H9 (cell line): ENCODE results near the gene MED15. TPM values are rescaled to one million over a fixed set of nuclear protein-coding genes. Genes with fewer than 3 reads are reported as not detected.

ENCODE experiments used
- DNase-seq: peaks from one replicate; pipeline ENCODE4 v3.0.0-alpha.2; 2017
- H2AFZ ChIP-seq: one replicate; pipeline ENCODE4 v1.6.1; 2013; ENCODE audit warnings: mild to moderate bottlenecking, low read length, control low read depth, moderate library complexity
- H2AK5ac ChIP-seq: 2 replicates; pipeline ENCODE4 v1.6.1; 2013; ENCODE audit warnings: low read length, control low read depth, mixed read lengths; ENCODE audit not compliant: insufficient read length
- H2BK120ac ChIP-seq: one replicate; pipeline ENCODE4 v1.6.1; 2013; ENCODE audit warnings: low read depth, mild to moderate bottlenecking, low read length, control low read depth, inconsistent platforms; ENCODE audit not compliant: poor library complexity, severe bottlenecking
- H2BK12ac ChIP-seq: 2 replicates; pipeline ENCODE4 v1.6.1; 2013; ENCODE audit warnings: low read length, control low read depth, mixed read lengths, low read depth; ENCODE audit not compliant: insufficient read length
- H2BK15ac ChIP-seq: 2 replicates; pipeline ENCODE4 v1.6.1; 2013; ENCODE audit warnings: low read depth, low read length, control low read depth
- H2BK20ac ChIP-seq: one replicate; pipeline ENCODE4 v1.6.1; 2013; ENCODE audit warnings: low read depth, mild to moderate bottlenecking, low read length, control low read depth, inconsistent platforms; ENCODE audit not compliant: poor library complexity, severe bottlenecking
- H2BK5ac ChIP-seq: 2 replicates; pipeline ENCODE4 v1.6.1; 2013; ENCODE audit warnings: low read length, control low read depth, mixed read lengths; ENCODE audit not compliant: insufficient read length
- H3K14ac ChIP-seq: 2 replicates; pipeline ENCODE4 v1.6.1; 2013; ENCODE audit warnings: low read length, control low read depth; ENCODE audit not compliant: insufficient read depth
- H3K18ac ChIP-seq: 2 replicates; pipeline ENCODE4 v1.6.1; 2013; ENCODE audit warnings: low read depth, mild to moderate bottlenecking, mixed read lengths, low read length, control low read depth; ENCODE audit not compliant: insufficient read length
- H3K23ac ChIP-seq: 2 replicates; pipeline ENCODE4 v1.6.1; 2013; ENCODE audit warnings: low read length, control low read depth, mixed read lengths, low read depth; ENCODE audit not compliant: insufficient read length
- H3K23me2 ChIP-seq: 2 replicates; pipeline ENCODE4 v1.6.1; 2013; ENCODE audit warnings: low read depth, mild to moderate bottlenecking, mixed read lengths, low read length, control low read depth; ENCODE audit not compliant: insufficient read length, poor library complexity, severe bottlenecking
- H3K27ac ChIP-seq: 2 replicates; pipeline ENCODE4 v1.5.1; 2013; ENCODE audit warnings: low read length, control low read depth, mixed read lengths, low read depth; ENCODE audit not compliant: insufficient read length
- H3K27me3 ChIP-seq: 2 replicates; pipeline ENCODE4 v1.6.1; 2013; ENCODE audit warnings: low read length, control low read depth, inconsistent platforms; ENCODE audit not compliant: insufficient read depth
- H3K4ac ChIP-seq: 2 replicates; pipeline ENCODE4 v1.6.1; 2013; ENCODE audit warnings: low read depth, mild to moderate bottlenecking, control low read depth, inconsistent platforms, low read length, moderate library complexity
- H3K4me1 ChIP-seq: 2 replicates; pipeline ENCODE4 v1.6.1; 2013; ENCODE audit warnings: low read length, control low read depth, inconsistent platforms; ENCODE audit not compliant: insufficient read depth
- H3K4me2 ChIP-seq: 2 replicates; pipeline ENCODE4 v1.6.1; 2013; ENCODE audit warnings: low read length, control low read depth, mixed read lengths; ENCODE audit not compliant: insufficient read length, insufficient read depth
- H3K56ac ChIP-seq: 2 replicates; pipeline ENCODE4 v1.6.1; 2013; ENCODE audit warnings: low read depth, mild to moderate bottlenecking, mixed read lengths, low read length, control low read depth; ENCODE audit not compliant: insufficient read length
- H3K79me1 ChIP-seq: 2 replicates; pipeline ENCODE4 v1.6.1; 2013; ENCODE audit warnings: low read depth, mild to moderate bottlenecking, moderate library complexity, low read length, control low read depth, inconsistent platforms; ENCODE audit not compliant: insufficient read depth, poor library complexity, severe bottlenecking
- H3K79me2 ChIP-seq: 2 replicates; pipeline ENCODE4 v1.6.1; 2013; ENCODE audit warnings: low read length, control low read depth, inconsistent platforms; ENCODE audit not compliant: insufficient read depth
- H3K9ac ChIP-seq: 2 replicates; pipeline ENCODE4 v1.6.1; 2013; ENCODE audit warnings: low read length, control low read depth, mixed read lengths; ENCODE audit not compliant: insufficient read length; ENCODE audit errors: extremely low read depth
- H3K9me3 ChIP-seq: one replicate; pipeline ENCODE4 v1.6.1; 2013; ENCODE audit warnings: low read depth, low read length, inconsistent platforms; ENCODE audit not compliant: control insufficient read depth
- H3T11ph ChIP-seq: one replicate; pipeline ENCODE4 v1.6.1; 2013; ENCODE audit warnings: mild to moderate bottlenecking, low read length, control low read depth, inconsistent platforms
- H4K20me1 ChIP-seq: one replicate; pipeline ENCODE4 v1.6.1; 2013; ENCODE audit not compliant: control insufficient read depth, insufficient read length, insufficient read depth
- H4K5ac ChIP-seq: 2 replicates; pipeline ENCODE4 v1.6.1; 2013; ENCODE audit warnings: low read depth, mild to moderate bottlenecking, mixed read lengths, low read length, control low read depth; ENCODE audit not compliant: insufficient read length
- H4K8ac ChIP-seq: replicated peaks from 2 replicates; pipeline ENCODE4 v1.6.1; 2013; ENCODE audit warnings: low read length, control low read depth, mixed read lengths, low read depth; ENCODE audit not compliant: insufficient read length
- H4K91ac ChIP-seq: 2 replicates; pipeline ENCODE4 v1.6.1; 2013; ENCODE audit warnings: low read depth, mild to moderate bottlenecking, moderate library complexity, mixed read lengths, low read length, control low read depth; ENCODE audit not compliant: insufficient read length
- H3K27ac Mint-ChIP-seq, 3 experiments: 2 replicates in 2 of 3; 3 replicates in 1 of 3; pipeline ENCODE4 v1.8.0; 2020 to 2021; ENCODE audit warnings: mixed read lengths in 3 of 3, mild to moderate bottlenecking in 1 of 3, moderate library complexity in 1 of 3
- H3K27me3 Mint-ChIP-seq: 2 replicates; pipeline ENCODE4 v1.8.0; 2021; ENCODE audit warnings: low read depth, mild to moderate bottlenecking, moderate library complexity, mixed read lengths
- H3K36me3 Mint-ChIP-seq, 3 experiments: 2 replicates in 2 of 3; 3 replicates in 1 of 3; pipeline ENCODE4 v1.8.0; 2020 to 2021; ENCODE audit warnings: low read depth in 3 of 3, mixed read lengths in 3 of 3; ENCODE audit not compliant: insufficient read depth in 1 of 3
- H3K4me1 Mint-ChIP-seq, 2 experiments: 2 replicates each; pipeline ENCODE4 v1.8.0; 2020; ENCODE audit warnings: mixed read lengths in 2 of 2
- H3K4me3 Mint-ChIP-seq, 2 experiments: 2 replicates in 1 of 2; 3 replicates in 1 of 2; pipeline ENCODE4 v1.8.0; 2020 to 2021; ENCODE audit warnings: mild to moderate bottlenecking in 2 of 2, mixed read lengths in 2 of 2, moderate library complexity in 1 of 2
- H3K9me3 Mint-ChIP-seq, 2 experiments: 2 replicates in 1 of 2; 3 replicates in 1 of 2; pipeline ENCODE4 v1.8.0; 2020; ENCODE audit warnings: mild to moderate bottlenecking in 2 of 2, mixed read lengths in 2 of 2, moderate library complexity in 1 of 2
- WGBS: extraction: QIAGEN DNeasy Blood & Tissue Kit; methylation state at CpG from one replicate; pipeline ENCODE4 v1.1.7; 2013; ENCODE audit warnings: missing lambda C conversion rate, low lambda C conversion rate, mixed read lengths; ENCODE audit not compliant: insufficient read length; ENCODE audit errors: extremely low coverage; 5-methylcytosine and 5-hydroxymethylcytosine counted together
- total RNA-seq: library from RNA; stranded (reverse); gene quantifications from 2 replicates; pipeline ENCODE4 v1.2.1, GENCODE V29; 2021
- TF ChIP-seq, protein P1 (sequence below): fragments of 200-600 bp; sonication (generic); conservative IDR thresholded peaks from 3 replicates; pipeline ENCODE4 v1.8.0; 2021; ENCODE audit warnings: antibody characterized with exemption, mild to moderate bottlenecking

MED15 gene
- total RNA-seq, 1 experiment from 2014 or later = 47.4 TPM

DNA sequence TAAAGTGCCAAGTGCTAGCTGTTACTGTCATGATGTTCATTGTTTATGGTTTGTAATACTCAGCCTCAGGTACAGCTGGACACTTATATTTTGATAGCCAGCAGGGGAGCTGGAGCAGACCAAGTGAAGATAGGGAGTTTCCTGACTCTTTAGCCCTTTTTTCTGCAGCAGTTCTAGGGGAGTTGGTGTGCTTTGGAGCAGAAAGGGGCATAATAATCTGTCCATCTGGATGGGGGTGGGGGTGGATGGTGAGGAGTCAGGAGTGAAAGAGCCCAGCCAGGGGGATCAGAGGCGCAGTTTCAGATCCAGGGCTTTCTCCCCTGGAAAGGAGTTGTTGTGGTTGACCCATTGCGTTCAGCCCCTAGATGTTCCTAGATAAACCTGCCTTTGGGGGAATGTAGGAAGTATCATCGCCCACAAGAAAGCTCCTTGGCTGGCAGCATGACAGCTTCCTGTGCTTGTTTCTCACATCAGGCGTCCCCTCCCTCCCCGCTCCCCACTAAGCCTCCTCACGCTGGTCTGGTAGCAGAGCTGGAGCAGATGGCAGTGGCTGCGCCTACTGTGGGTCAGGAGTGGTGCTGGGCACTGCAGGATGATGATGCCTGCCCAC, 41.9 kb downstream of the MED15 start:
- H3K4me3 Mint-ChIP-seq = no peak overlapping the region
- WGBS = no CpG with 5 or more reads among the region's 7 CpGs
- Histone ChIP-seq H3K18ac (no peak overlapping the region), H3K23me2 (no peaks in the 10 kb centered on the region), H2AFZ (no peak overlapping the region), H2BK5ac (no peak overlapping the region), H4K8ac (no peak overlapping the region), H2BK120ac (no peak overlapping the region), H4K20me1 (peaks cover 2% of the 10 kb centered on the region), H3K4ac (no peak overlapping the region), H4K5ac (no peak overlapping the region), H3K56ac (no peak overlapping the region), H3K9me3 (no peaks in the 10 kb centered on the region), H3K9ac (no peak overlapping the region), H3K4me2 (no peak overlapping the region), H3T11ph (no peak overlapping the region), H3K27ac (no peak overlapping the region), H2BK15ac (no peak overlapping the region), H2BK20ac (no peak overlapping the region), H2BK12ac (no peak overlapping the region), H3K79me2 (no peaks in the 10 kb centered on the region), H3K79me1 (peaks cover 2% of the 10 kb centered on the region), H4K91ac (no peak overlapping the region), H3K4me1 (0 out of 2 replicates have a peak, but pooled peaks cover 2% of the 10 kb centered on the region), H3K27me3 (no peaks in the 10 kb centered on the region), H3K14ac (no peak overlapping the region), H2AK5ac (no peak overlapping the region), H3K23ac (no peak overlapping the region)
- H3K36me3 Mint-ChIP-seq = peaks cover 9 to 32% (median 19%) of the 10 kb centered on the region in 3 experiments; a peak in 5 of 7 replicates
- H3K27me3 Mint-ChIP-seq = no peaks in the 10 kb centered on the region
- peaks cover 26 to 36% of the 10 kb centered on the region in 2 experiments for H3K4me1 Mint-ChIP-seq
- DNase-seq = no peak
- peak overlapping the region; percentile 2 to 62 (median 54); a peak in 4 of 7 replicates for H3K27ac Mint-ChIP-seq
- H3K9me3 Mint-ChIP-seq = no peaks in the 10 kb centered on the region; a peak in 1 of 5 replicates
- TF ChIP-seq, protein P1, sequence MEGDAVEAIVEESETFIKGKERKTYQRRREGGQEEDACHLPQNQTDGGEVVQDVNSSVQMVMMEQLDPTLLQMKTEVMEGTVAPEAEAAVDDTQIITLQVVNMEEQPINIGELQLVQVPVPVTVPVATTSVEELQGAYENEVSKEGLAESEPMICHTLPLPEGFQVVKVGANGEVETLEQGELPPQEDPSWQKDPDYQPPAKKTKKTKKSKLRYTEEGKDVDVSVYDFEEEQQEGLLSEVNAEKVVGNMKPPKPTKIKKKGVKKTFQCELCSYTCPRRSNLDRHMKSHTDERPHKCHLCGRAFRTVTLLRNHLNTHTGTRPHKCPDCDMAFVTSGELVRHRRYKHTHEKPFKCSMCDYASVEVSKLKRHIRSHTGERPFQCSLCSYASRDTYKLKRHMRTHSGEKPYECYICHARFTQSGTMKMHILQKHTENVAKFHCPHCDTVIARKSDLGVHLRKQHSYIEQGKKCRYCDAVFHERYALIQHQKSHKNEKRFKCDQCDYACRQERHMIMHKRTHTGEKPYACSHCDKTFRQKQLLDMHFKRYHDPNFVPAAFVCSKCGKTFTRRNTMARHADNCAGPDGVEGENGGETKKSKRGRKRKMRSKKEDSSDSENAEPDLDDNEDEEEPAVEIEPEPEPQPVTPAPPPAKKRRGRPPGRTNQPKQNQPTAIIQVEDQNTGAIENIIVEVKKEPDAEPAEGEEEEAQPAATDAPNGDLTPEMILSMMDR = no peak
